Left forelimb (tissue), 1 donor: ENCODE measurements around the gene NOXO1.
A peak's percentile ranks its signal among the peaks of the same experiment; 100 is the strongest.

Experiments
- DNase-seq: peaks from one replicate; pipeline ENCODE4 v3.0.0-alpha.2; 2018; ENCODE audit warnings: low spot score

Gene NOXO1, protein sequence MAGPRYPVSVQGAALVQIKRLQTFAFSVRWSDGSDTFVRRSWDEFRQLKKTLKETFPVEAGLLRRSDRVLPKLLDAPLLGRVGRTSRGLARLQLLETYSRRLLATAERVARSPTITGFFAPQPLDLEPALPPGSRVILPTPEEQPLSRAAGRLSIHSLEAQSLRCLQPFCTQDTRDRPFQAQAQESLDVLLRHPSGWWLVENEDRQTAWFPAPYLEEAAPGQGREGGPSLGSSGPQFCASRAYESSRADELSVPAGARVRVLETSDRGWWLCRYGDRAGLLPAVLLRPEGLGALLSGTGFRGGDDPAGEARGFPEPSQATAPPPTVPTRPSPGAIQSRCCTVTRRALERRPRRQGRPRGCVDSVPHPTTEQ

GRCh38 chr16:1981398-1981836 is at the start of gene NOXO1:
Gene NOXO1, minus strand, starts transcription at chr16:1981469. Its CDS starts 290 bp downstream, at chr16:1981179.
- no peak for DNase-seq

DNA sequence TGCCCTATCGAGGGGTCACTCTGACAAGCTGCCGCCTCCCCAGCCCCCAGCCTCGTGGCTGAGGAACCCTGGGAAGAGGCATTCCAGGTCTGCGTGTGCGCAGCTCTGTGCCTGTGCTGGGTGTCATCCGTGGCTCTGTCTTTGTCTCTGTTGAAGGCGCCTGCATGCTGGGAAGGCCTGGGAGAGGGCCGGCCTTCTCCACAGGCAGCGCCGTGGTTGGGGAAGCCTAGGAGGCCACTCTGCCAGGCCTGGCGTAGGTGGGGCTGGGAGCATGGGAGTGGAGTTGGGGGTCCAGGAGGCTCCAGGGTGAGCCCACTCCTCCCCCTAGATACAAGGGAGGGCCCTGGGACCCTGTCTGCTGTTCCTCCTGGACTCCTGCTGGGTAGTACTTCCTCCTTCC is 48.8 kb upstream of the NOXO1 start:
- DNase-seq = peak; percentile 45

- DNase-seq = peak; percentile 46
Measured at GRCh38 chr16:2029350-2029749, 48.1 kb upstream of the NOXO1 start.

DNA sequence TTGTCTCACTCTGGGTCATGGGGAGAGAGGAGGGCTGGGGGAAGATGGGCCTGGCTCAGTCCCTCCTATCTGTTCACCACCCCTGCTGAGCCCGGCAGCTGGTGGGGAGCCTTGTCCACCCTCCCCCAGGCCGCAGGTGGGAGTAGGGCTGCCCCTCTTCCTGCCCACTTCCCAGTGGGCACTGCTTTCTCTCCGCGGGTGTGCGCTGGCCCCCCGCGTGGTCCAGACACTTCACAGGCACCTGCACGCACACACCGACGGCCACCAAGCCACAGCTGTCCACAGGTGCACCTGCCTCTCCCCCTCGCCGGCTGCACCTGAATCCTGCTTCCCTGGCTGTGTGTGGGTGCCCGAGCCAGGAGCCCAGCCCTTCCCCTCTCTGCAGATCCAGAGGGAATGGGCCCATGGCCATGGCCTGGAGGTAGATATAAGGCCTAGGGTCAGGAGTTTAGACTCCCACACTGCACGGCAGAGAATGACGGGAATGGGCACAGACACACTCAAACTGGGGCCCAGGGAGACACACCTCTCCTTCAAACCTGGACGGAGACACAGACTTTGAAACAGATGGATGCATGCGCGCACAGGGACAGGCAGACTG is 47.5 kb upstream of the NOXO1 start:
- peak; percentile 55 for DNase-seq

GRCh38 chr16:2028146-2028545 is 46.9 kb upstream of the NOXO1 start:
- no peak for DNase-seq

- DNase-seq = peak; percentile 69
Measured at GRCh38 chr16:2027024-2028010, 46.0 kb upstream of the NOXO1 start.

- no peak for DNase-seq
Measured at GRCh38 chr16:2026461-2027023, 45.3 kb upstream of the NOXO1 start, which contains the start of gene NHERF2. Gene NHERF2, plus strand, starts transcription at chr16:2026902. Its CDS starts 104 bp downstream, at chr16:2027006.

DNA sequence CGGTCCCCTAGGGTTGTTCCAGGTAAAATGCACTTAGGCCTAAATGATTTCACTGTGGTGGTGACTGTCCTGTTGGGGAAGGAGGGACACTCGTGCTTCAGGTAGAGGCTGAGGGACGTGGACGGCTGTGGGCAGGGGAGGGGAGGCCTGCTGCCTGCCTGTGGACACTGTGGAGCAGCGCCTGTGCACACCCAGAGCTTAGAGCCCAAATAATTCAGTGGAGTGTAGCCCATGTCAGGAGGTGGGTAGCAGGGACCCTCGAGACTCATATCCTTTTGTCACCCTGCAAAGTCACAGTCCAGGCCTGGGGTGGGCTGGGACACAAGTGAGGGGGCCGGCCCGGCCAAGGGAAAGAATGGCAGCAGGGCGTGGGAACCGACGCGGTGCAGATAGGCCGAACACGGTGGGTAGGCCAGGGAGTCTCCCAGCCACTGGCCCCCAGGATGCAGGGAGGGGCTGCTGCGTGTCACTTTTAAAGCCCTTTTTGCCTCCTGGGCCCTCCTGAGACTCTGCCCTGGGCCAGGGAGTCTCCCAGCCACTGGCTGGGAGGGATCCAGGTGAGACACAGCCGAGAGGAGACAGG is 44.7 kb upstream of the NOXO1 start:
- DNase-seq = no peak

GRCh38 chr16:2025251-2025650 is 44.0 kb upstream of the NOXO1 start:
- DNase-seq = no peak

DNA sequence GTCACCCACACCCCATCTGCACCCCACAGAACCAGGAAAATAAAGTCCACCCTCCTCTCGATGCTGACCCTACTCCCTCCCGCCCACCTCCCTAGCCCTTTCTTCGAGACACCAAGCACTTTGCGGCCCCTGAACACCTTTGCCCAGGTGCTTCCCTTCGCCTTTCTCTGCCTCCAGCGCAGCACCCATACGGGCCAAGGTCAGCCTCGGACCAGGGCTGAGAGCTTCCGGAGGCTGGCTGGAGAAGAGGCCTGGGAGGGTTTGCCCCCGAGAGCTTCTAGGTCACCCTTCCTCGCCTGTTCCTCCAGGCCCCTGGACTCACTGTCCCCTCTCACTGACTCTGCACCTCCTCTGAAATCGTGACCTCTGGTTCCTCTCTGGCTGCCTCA is 42.8 kb upstream of the NOXO1 start:
- DNase-seq = no peak

GRCh38 chr16:2023092-2024031 is 42.1 kb upstream of the NOXO1 start:
- DNase-seq = peak; percentile 96

DNA sequence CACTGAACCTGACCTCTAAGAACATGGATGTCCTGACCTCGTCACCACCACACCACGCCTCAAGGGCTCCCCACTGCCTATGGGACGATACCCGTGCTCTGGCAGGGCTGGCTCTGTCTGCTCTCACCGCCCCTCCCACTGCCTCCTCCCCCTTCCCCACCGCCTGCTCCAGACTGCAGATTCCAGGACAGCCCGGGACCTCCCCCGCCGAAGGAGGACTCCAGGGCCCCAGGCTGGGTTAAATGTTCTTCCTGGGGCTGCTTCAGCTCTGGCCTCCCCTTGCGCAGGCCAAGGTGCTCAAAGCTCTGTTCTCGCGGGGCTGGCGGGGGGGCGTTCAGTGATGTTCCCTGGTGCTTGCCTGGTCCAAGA is 41.4 kb upstream of the NOXO1 start:
- no peak for DNase-seq

GRCh38 chr16:2019921-2020831 is 38.9 kb upstream of the NOXO1 start:
- no peak for DNase-seq

DNA sequence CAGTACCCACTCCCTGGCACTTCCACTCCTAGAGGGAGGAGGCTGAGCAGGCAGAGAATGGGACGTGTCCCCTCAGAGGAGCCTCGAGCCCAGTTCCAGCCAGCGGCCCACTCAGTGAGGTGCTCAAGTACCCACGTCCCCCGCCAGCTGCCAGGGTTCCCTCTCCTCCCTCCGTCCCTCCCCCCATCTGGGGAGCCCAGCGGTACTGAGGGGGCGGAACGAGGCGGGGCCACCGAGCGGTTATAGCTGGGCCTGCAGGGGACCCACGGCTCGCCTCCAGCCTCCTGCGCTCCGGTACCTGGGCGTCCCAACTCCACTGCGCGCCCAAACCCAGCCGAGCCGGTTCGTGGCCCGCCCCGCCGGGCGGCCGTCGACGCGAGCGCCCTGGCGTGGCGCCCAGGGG is 38.2 kb upstream of the NOXO1 start, which contains the start of gene NPW:
TSS of gene NPW (plus strand) at position 268 of the 403 bp plus-strand sequence.
- no peak for DNase-seq

DNA sequence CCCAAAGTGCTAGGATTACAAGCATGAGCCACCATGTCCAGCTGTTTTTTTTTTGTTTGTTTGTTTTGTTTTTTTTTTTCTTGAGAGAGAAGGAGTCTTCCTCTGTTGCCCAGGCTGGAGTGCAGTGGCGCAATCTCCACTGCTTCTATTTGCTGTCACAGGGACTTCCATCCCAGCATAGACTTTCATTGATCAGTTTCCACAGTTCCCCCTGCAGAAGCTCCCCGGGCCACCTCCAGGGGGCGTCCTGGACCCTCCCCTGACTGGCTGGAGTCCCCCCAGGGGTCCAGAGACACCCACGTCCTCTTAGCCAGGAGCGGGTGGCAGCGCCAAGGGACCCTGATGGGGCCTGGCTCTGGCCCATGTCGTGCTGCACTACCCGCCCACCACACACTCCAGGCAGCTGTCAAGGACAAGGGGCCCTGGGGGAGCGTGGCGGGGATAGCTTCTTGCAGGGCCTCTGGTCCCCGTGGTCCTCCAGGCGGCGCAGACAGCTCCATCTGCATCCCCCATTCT is 35.2 kb upstream of the NOXO1 start:
- no peak for DNase-seq

- no peak for DNase-seq
Measured at GRCh38 chr16:2015947-2016208, 34.6 kb upstream of the NOXO1 start.

- DNase-seq = no peak
Measured at GRCh38 chr16:2015117-2015946, 34.1 kb upstream of the NOXO1 start.

DNA sequence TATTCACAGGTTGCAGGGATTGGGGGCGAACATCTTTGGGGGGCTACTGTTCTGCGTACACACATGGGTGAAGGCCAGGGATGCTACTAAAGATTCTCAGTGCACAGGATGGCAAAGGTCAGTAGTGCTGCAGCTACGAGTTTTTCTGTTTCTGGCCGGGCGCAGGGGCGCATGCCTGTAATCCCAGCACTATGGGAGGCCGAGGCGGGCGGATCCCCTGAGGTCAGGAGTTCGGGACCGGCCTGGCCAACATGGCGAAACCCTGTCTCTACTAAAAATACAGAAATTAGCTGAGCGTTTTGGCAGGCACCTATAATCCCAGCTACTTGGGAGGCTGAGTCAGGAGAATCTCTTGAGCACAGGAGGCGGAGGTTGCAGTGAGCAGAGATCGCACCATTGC is 32.3 kb upstream of the NOXO1 start:
- DNase-seq = no peak
